GM18868 (cell line): ENCODE results near the gene POLR3E.
"Not testable (repeated sequence)": the region's sequence is repeated elsewhere in the genome, so short reads cannot be mapped to it uniquely, and the experiment has no call there.

ENCODE experiments used
- ATAC-seq: cut with Tn5 transposase; IDR thresholded peaks from one replicate; pipeline ENCODE4 v1.9.1; 2021; ENCODE audit warnings: mild to moderate bottlenecking, moderate library complexity; ENCODE audit not compliant: unreplicated experiment

The POLR3E gene

DNA sequence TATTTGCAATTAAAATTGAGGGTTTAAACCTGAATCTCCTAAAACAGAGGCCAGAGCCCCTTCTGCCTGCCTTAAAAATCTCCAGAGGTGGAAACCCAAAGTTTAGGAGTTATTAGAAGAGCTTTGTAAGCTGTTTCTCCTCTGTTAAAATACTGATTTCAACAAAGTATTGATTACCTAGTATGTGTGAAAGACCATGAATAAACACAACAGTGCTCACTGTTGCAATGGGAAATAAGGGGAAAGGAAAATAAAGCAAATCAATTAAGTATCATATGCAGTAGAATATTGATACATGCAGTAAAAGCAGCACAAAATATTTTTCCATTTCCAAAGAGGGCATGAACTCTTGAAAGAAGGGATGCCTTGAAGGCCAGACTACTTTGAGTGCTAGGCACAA lies 62.5 kb downstream of the POLR3E start:
- no peak for ATAC-seq

DNA sequence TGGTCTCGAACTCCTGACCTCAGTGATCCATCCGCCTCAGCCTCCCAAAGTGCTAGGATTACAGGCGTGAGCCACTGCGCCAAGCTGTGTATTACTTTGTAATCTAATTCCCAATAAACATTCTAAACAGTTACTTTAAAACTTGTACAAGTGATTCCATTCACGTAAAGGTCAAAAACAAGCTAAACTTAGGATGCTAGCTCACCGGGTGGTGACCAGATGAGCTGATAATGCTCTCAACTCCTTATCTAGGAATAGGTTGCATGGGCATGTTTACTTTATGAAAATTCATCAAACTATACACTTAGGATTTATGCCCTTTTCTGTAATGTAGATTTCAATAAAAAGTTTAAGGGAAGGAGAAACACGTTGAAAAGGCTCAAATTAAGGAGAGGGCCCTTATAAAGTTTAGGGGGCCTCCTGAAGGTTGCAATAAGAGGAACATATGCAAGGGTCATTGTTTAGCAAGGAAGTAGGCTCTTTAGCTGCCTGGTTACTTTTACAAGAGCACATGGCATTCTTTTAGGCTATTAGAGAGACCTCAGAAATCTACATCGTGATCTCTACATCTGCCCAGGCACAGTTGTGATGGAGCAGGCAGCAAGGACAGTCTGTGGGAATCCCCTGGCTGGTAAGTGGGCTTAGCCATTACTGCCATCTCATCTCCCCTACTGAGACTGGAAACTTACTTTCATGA lies 63.9 kb downstream of the POLR3E start:
- no peak for ATAC-seq

GRCh38 chr16:22364241-22364640 lies 67.0 kb downstream of the POLR3E start:
- no peak for ATAC-seq

GRCh38 chr16:22366371-22366770 lies 69.2 kb downstream of the POLR3E start:
- ATAC-seq, result no peak

DNA sequence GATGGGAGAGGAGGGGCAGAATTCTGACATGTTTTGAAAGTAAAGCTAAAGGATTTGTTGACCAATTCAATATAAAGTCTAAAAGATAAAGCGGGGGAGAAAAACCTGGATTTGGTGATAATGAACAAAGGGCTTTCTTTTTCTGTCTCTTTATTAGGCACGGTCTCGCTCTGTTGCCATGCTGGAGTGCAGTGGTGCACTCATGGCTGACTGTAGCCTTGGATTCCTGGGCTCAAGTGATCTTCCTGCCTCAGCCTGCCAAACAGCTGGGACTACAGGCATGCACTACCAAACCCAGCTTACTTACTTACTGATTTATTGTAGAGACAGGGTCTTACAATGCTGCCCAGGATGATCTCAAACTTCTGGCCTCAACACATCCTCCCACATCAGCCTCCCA lies 69.7 kb downstream of the POLR3E start:
- ATAC-seq, result no peak

GRCh38 chr16:22368200-22368826 lies 71.1 kb downstream of the POLR3E start:
- ATAC-seq, result not testable (repeated sequence)

GRCh38 chr16:22369221-22369811 lies 72.1 kb downstream of the POLR3E start:
- ATAC-seq, result no peak

- no peak for ATAC-seq
Measured at GRCh38 chr16:22370038-22370820, 73.0 kb downstream of the POLR3E start.

GRCh38 chr16:22372882-22373661 lies 75.9 kb downstream of the POLR3E start:
- no peak for ATAC-seq

DNA sequence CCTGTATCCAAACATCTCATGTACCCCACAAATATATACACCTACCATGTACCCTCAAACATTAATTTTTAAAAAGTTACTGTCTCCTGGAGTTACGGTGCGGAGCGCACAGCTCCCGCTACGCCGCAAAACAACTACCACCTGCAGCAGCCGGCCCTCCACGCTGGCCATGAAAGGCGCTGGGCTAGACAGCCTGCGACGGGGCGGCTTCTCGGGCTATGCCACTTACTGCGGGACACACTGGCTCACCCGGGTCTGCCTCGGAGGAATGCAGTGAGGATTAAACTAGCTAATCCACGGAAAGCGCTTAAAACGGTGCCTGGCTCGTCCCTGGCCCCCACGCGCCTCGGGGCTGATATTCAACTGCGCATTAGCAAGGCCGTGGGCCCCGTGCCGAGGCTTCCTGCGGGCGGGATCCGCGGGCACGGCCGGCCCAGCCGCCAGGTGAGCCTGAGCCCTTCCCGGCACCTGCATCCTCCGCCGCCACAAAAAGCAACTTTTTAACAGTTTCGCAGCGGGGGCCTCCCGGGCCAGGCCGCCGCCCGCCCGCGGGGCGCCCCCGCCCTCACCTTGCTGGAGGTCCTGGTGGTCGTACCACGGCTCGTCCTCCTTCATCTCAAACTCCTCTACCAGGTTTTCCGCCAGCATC lies 76.6 kb downstream of the POLR3E start:
- no peak for ATAC-seq

DNA sequence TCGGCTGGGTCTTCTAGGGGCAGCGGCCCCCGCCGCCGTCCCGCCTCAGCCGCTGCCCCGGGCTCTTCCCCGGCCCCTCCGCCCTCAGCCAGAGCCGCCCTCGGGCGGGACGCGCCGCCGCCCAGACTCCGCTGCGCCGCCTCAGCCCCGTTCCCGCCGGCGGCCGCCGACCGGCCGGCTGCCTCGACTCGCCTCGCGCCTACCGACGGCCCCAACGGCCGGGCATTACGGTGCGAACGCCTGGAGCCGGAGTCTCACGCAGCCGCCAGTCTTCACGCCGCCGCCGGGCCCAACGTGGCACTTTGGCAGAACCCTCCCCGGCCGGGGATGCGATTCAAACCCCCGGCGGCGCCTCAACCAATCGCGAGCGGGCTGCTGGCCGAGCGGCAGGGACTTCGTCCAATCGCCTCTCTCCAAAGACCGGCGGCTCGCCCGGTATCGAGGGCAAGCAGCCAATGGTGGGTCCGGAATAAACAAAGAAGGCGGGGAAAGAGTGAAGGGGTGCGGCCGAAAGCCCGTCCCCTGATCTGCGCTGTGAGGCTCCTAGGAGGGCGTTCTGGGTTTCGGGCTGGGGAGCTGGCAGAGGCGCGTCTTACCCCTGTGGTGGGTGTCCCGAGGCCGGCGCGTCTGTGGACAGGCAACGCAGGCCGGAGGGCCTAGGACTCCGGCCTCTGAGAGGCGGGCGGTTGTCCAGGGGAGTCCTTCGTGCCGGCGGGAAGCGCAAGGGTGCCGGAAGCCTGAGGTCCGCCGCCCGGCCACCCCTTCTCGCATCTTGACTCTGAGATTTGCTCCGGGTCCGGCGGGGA lies 77.3 kb downstream of the POLR3E start, which contains the start of gene CDR2:
CDR2 (minus strand) TSS at position 309 of the 806 bp plus-strand sequence. CDS start 310 bp downstream, outside the sequence.
- ATAC-seq, result peak; percentile 97

DNA sequence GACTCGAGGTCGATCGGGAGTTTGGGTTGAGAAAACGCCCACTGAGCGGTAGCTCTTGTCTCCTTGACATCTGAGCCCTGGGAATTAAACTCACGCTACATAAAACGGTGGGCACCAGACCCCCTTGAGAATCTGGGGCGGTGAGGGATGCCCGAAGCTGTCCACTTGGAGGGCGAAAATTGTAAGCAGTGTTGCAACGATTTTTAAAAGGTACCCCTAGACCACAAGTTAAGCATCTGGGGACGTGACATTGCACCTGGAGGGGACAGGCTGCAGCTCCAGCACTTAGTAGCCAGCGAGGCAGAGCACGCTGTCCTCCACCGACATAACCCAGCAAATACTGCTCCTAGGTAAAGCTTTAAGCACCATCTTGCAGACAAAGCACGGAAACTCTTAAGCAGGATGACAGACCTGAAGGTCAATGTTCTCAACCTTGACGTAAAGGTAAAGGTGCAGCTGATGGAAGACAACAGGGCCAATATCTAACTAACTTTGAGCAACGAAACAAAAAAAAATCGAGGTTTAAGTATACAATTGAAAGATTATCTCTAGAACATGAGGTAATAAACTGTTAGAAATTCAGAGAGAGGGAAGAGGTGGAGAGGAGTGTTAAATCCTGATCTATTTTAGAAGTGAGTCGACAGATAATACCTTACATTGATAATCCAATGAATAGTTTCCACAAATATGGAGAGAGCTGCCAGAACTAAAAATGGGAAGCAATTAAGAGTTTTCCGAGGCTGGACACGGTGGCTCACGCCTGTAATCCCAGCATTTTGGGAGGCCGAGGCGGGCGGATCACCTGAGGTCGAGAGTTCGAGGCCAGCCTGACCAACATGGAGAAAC lies 78.1 kb downstream of the POLR3E start:
- no peak for ATAC-seq

GRCh38 chr16:22375963-22376640 lies 78.9 kb downstream of the POLR3E start:
- no peak for ATAC-seq

DNA sequence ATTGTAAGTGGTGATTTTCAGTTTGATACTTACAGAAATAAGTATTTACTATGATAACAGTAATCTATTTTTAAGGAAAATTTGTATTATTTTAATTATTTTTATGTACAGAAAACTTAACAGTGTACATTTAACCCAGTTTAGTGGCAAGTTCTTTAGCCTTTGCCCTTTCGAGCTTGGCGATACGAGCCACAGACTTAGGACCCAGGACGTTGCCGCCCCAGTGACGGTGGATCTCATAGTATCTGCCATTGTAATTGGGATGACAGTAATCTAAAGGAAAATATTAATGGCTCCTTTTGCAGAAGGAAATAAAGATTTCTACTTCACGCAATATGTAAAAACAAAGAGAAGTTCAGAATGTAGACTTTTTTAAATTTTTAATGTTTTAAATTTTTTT lies 82.4 kb downstream of the POLR3E start:
- ATAC-seq, result no peak

GRCh38 chr16:22380529-22380928 lies 83.3 kb downstream of the POLR3E start:
- no peak for ATAC-seq

DNA sequence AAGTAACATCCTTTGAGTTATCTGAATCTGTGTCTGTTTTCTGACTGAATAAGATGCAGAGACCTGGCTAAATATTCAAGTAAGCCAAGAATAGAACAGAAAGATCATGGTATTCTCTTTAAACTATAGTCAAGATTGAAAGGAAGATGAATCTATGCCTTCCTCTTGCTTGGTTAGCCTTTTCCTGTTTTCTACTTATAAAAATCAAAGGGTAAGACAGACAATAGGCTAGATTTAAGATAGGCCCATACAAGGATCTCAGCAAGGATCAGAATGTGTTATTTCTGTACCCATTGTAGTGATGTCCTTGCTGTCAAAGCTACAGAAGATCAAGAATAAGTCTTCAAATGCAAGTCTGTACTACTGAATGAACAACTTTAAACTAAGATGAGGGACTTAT lies 84.2 kb downstream of the POLR3E start:
- no peak for ATAC-seq

- no peak for ATAC-seq
Measured at GRCh38 chr16:22383827-22384226, 86.6 kb downstream of the POLR3E start.
